Psoas muscle (tissue), 8 donors: ENCODE data around the gene ABCC3. TPM values are rescaled to one million over a fixed set of nuclear protein-coding genes. Genes with fewer than 3 reads are reported as not detected.

Source experiments
- ATAC-seq, 4 donors: fragments of 200-7000 bp; cut with Tn5 transposase; one replicate each; pipeline ENCODE4 v1.9.1; 2020; ENCODE audit warnings: moderate library complexity in 3 of 4, mild to moderate bottlenecking in 2 of 4
- DNase-seq, 2 donors: peaks; one replicate each; pipeline ENCODE4 v3.0.0-alpha.2; 2020
- H3K27ac ChIP-seq: fragments of 200-600 bp; one replicate; pipeline ENCODE4 v1.8.0; 2022
- H3K27me3 ChIP-seq, 3 donors: fragments of 200-600 bp in 1 of 3; one replicate each; pipeline versions ENCODE4 v1.6.1 to v1.8.0; 2013 to 2022; ENCODE audit warnings: low read length in 2 of 3, mild to moderate bottlenecking in 2 of 3, moderate library complexity in 1 of 3; ENCODE audit not compliant: insufficient read depth in 3 of 3
- H3K36me3 ChIP-seq, 2 donors: fragments of 200-600 bp in 1 of 2; one replicate each; pipeline versions ENCODE4 v1.6.1 to v1.8.0; 2013 to 2022; ENCODE audit warnings: low read depth in 1 of 2, mild to moderate bottlenecking in 1 of 2, moderate library complexity in 1 of 2; ENCODE audit not compliant: insufficient read depth in 1 of 2
- H3K4me1 ChIP-seq: fragments of 200-600 bp; one replicate; pipeline ENCODE4 v1.8.0; 2022
- H3K4me3 ChIP-seq: fragments of 200-600 bp; one replicate; pipeline ENCODE4 v1.8.0; 2022; ENCODE audit warnings: mild to moderate bottlenecking
- H3K9me3 ChIP-seq: fragments of 200-600 bp; one replicate; pipeline ENCODE4 v1.8.0; 2022
- WGBS, 3 donors: extraction: QIAGEN DNeasy Blood & Tissue Kit; methylation state at CpG; one replicate each; pipeline versions ENCODE4 v1.1.6 to v1.1.7; 2013; 5-methylcytosine and 5-hydroxymethylcytosine counted together
- intact Hi-C, 2 donors: fragments of 100-400 bp; cut with DNase I; formaldehyde crosslinking; loops; one replicate each; pipeline versions ENCODE4 v1.11.0 to v1.14.2; 2022
- polyA plus RNA-seq, 3 donors: library from polyadenylated mRNA; stranded (reverse); fragments of 200-250 nt; gene quantifications; one replicate each; pipeline ENCODE4 v1.2.3, GENCODE V29; 2013
- total RNA-seq, 4 donors: library from RNA; stranded (reverse); fragmentation: NEBNext Ultra II Directional in 2 of 4; extraction: Animal tissue kit (Norgen Biotek cat#: 25700) in 2 of 4; gene quantifications; one replicate each; pipeline versions ENCODE4 v1.2.1 to v1.2.4, GENCODE V29; 2021 to 2023
- TF ChIP-seq, protein P1 (sequence below): fragments of 200-600 bp; IDR thresholded peaks from one replicate; pipeline ENCODE4 v1.8.0; 2022; ENCODE audit warnings: antibody characterized with exemption
- donor health status: healthy with polysubstance abuse.
- donor health status: DM: no; HTN: no; CAD: no; lungs with moderate emphysema.
- donor health status: Bipolar disorder and iron deficiency.
- donor health status: healthy.
- donor health status: DM: yes; HTN: yes; CAD: no.
- donor health status: DM: no; HTN: no; CAD: no.
- donor health status: DM: no; HTN: no; CAD: no.
- donor health status: DM: yes; HTN: yes; CAD: no.

The ABCC3 gene
- total and polyA plus RNA-seq, 7 donors = 0.36 to 1.6 (median 0.61) TPM

GRCh38 chr17:50598487-50598886, 36.2 kb upstream of the ABCC3 start:
- no peaks in the 10 kb centered on the region for H3K4me1 ChIP-seq
- peaks cover 0 to 3% (median 0%) of the 10 kb centered on the region in 3 donors for H3K27me3 ChIP-seq
- DNase-seq (no peak), ATAC-seq (no peak)
- intact Hi-C loops = no loop called here
- TF ChIP-seq, protein P1, sequence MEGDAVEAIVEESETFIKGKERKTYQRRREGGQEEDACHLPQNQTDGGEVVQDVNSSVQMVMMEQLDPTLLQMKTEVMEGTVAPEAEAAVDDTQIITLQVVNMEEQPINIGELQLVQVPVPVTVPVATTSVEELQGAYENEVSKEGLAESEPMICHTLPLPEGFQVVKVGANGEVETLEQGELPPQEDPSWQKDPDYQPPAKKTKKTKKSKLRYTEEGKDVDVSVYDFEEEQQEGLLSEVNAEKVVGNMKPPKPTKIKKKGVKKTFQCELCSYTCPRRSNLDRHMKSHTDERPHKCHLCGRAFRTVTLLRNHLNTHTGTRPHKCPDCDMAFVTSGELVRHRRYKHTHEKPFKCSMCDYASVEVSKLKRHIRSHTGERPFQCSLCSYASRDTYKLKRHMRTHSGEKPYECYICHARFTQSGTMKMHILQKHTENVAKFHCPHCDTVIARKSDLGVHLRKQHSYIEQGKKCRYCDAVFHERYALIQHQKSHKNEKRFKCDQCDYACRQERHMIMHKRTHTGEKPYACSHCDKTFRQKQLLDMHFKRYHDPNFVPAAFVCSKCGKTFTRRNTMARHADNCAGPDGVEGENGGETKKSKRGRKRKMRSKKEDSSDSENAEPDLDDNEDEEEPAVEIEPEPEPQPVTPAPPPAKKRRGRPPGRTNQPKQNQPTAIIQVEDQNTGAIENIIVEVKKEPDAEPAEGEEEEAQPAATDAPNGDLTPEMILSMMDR = no peak
- no peaks in the 10 kb centered on the region for H3K36me3 ChIP-seq
- H3K4me3 ChIP-seq = no peak overlapping the region
- H3K27ac ChIP-seq = no peak overlapping the region
- no peaks in the 10 kb centered on the region for H3K9me3 ChIP-seq
- 69 to 79% (median 71%) methylated on average over 5 of the region's 5 CpGs for WGBS, 3 donors

GRCh38 chr17:50599606-50600005, 35.1 kb upstream of the ABCC3 start:
- TF ChIP-seq, protein P1 = no peak
- no peak for DNase-seq
- Histone ChIP-seq H3K4me1 (no peaks in the 10 kb centered on the region), H3K9me3 (no peaks in the 10 kb centered on the region), H3K27ac (no peak overlapping the region), H3K27me3 (peaks cover 0 to 3% (median 0%) of the 10 kb centered on the region in 3 donors), H3K36me3 (no peaks in the 10 kb centered on the region), H3K4me3 (no peak overlapping the region)
- ATAC-seq = no peak
- 83 to 89% (median 86%) methylated on average over 14 to 15 of the region's 15 CpGs for WGBS, 3 donors
- intact Hi-C loops = no loop called here

- Histone ChIP-seq H3K27ac (no peak overlapping the region), H3K4me1 (no peaks in the 10 kb centered on the region), H3K36me3 (no peaks in the 10 kb centered on the region), H3K4me3 (no peak overlapping the region), H3K27me3 (peaks cover 0 to 7% (median 0%) of the 10 kb centered on the region in 3 donors), H3K9me3 (no peaks in the 10 kb centered on the region)
- DNase-seq (no peak), ATAC-seq (no peak)
- intact Hi-C loops = no loop called here
- 68 to 76% (median 74%) methylated on average over 13 of the region's 13 CpGs for WGBS, 3 donors
- TF ChIP-seq, protein P1 = no peak
These were observed 32.8 kb upstream of the ABCC3 start for GRCh38 chr17:50601823-50602375.

DNA sequence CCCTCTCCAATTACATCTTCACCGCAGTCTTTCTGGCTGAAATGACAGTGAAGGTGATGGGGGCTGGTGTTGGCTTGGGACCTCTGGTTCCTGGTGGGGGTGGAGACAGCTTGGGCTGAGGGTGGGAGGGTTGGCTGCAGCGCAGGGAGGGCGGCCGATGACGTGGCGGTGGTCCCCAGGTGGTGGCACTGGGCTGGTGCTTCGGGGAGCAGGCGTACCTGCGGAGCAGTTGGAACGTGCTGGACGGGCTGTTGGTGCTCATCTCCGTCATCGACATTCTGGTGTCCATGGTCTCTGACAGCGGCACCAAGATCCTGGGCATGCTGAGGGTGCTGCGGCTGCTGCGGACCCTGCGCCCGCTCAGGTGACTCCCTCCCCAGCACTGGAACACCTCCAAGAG, 31.8 kb upstream of the ABCC3 start:
- TF ChIP-seq, protein P1 = no peak
- H3K27me3 ChIP-seq = peaks cover 0 to 7% (median 0%) of the 10 kb centered on the region in 3 donors
- H3K27ac ChIP-seq = no peak overlapping the region
- 86 to 93% (median 90%) methylated on average over 18 of the region's 18 CpGs for WGBS, 3 donors
- H3K4me1 ChIP-seq = no peaks in the 10 kb centered on the region
- no peak for ATAC-seq
- no peaks in the 10 kb centered on the region for H3K9me3 ChIP-seq
- H3K36me3 ChIP-seq = no peaks in the 10 kb centered on the region
- no peak for DNase-seq
- intact Hi-C loops = no loop called here
- H3K4me3 ChIP-seq = no peak overlapping the region

GRCh38 chr17:50603340-50603739, 31.3 kb upstream of the ABCC3 start:
- intact Hi-C loops = no loop called here
- Histone ChIP-seq H3K4me3 (no peak overlapping the region), H3K27ac (no peak overlapping the region), H3K36me3 (no peaks in the 10 kb centered on the region), H3K9me3 (no peaks in the 10 kb centered on the region), H3K4me1 (no peaks in the 10 kb centered on the region), H3K27me3 (peaks cover 0 to 7% (median 0%) of the 10 kb centered on the region in 3 donors)
- ATAC-seq (no peak), DNase-seq (no peak)
- TF ChIP-seq, protein P1 = no peak
- 65 to 69% (median 66%) methylated on average over 9 of the region's 9 CpGs for WGBS, 3 donors
